ENCODE results near the gene STON2.

- TF ChIP-seq SUZ12 (IDR thresholded peaks at IDR 0.05; ENCODE audit: extremely low read depth, insufficient read depth, insufficient read length) (no peak), YY1 (IDR thresholded peaks at IDR 0.05; ENCODE audit: insufficient read depth, insufficient read length) (no peak), ZNF274 (IDR thresholded peaks at IDR 0.05; ENCODE audit: low read depth, low read length) (no peak)
These were observed 89.0 kb downstream of the STON2 start for GRCh38 chr14:81311141-81311540.

Measured in NT2/D1 (cell line).